GM18909 (cell line): ENCODE results near the gene DPPA2.
"Not testable (repeated sequence)": the region's sequence is repeated elsewhere in the genome, so short reads cannot be mapped to it uniquely, and the experiment has no call there.

Experiments
- ATAC-seq: cut with Tn5 transposase; IDR thresholded peaks from one replicate; pipeline ENCODE4 v1.9.1; 2021; ENCODE audit warnings: mild to moderate bottlenecking; ENCODE audit not compliant: unreplicated experiment, poor library complexity

The DPPA2 gene, protein sequence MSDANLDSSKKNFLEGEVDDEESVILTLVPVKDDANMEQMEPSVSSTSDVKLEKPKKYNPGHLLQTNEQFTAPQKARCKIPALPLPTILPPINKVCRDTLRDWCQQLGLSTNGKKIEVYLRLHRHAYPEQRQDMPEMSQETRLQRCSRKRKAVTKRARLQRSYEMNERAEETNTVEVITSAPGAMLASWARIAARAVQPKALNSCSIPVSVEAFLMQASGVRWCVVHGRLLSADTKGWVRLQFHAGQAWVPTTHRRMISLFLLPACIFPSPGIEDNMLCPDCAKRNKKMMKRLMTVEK

DNA sequence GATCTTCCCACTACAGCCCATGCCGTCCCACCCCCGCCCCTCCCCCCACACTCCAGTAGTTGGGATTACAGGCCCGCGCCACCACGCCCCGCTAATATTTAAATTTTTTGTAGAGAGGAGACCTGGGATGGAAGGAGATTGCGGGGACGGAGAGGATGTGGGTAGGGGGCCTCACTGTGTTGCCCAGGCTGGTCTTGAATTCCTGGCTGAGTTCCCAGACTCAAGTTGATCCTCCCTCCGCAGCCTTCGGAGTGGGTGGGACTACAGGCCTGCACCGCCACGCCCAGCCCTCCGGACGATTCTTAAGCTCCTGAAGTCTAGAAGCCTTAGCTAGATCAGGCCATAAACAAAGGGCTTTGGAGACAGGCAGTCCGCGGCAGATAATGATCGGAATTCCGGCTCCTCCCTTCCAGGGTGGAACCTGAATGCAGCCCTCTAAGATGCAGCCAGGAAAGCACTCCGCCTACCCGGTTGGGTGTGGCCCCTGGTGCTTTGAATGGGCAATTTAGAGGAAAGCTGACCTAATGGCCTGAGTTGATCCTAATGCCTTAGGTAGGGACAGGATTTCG is at the start of gene DPPA2:
TSS of gene DPPA2 (minus strand) at position 356 of the 569 bp plus-strand sequence. CDS start 1,975 bp downstream, outside the sequence.
- ATAC-seq, result no peak

DNA sequence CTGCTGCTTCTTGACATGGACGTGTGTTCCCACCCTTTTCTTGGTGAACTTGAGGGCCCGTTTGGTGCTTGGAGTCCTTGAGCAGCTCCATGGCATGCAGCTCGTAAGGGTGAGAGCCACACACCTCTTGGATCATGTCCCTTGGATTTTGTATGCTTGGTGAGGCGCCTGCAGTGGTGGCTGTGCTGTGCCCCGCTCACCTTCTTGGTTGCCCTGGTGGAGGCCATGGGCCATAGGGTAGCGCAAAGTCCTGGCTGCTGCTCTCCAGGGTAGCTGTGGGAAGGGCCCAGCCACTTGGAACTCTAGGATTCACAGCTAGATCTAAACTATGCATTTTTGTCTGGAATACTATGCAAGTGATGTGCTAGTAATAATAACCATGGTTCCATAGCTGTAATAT is 47.8 kb upstream of the DPPA2 start:
- no peak for ATAC-seq

DNA sequence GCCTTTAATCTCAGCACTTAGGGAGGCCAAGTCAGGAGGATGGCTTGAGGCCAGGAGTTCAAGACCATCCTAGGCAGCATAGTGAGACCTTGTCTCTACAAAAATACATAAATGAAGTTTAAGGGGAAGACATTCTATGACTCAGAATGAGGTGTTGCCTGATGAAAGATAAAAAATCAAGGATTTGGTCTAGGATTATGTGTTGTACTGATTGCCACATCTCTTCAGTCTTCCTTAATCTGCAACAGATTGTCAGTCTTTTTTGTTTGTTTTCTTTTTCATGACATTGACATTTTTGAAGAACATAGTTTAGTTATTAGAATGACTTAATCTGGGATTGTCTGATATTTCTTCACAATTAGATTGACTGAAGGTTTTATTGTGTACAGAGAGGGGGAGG is 47.3 kb upstream of the DPPA2 start:
- ATAC-seq, result no peak

DNA sequence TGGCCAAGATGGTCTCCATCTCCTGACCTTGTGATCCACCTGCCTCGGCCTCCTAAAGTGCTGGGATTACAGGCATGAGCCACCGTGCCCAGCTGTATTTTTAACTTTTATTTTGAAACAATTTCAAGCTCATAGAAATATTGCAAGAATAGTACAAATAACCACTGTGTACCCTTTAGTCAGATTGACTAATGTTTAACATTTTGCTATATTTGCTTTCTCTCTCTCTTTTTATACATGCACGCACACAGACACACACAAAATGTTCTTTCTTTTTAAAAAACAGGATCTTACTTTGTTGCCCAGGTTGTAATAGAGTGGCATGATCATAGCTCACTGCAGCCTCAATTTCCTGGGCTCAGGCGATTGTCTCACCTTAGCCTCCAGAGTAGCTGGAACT is 46.5 kb upstream of the DPPA2 start:
- ATAC-seq, result no peak

DNA sequence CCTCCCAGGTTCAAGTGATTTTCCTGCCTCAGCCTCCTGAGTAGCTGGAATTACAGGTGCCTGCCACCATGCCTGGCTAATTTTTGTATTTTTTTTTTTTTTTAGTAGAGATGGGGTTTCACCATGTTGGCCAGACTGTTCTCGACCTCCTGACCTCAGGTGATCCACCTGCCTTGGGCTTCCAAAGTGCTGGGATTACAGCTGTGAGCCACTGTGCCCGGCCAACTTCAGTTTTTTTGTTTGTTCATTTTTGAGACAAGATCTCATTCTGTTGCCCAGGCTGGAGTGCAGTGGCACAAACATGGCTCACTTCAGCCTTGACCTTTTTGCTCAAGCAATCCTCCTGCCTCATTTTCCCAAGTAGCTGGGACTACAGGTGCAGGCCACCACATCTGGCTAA is 42.5 kb upstream of the DPPA2 start:
- ATAC-seq, result not testable (repeated sequence)

DNA sequence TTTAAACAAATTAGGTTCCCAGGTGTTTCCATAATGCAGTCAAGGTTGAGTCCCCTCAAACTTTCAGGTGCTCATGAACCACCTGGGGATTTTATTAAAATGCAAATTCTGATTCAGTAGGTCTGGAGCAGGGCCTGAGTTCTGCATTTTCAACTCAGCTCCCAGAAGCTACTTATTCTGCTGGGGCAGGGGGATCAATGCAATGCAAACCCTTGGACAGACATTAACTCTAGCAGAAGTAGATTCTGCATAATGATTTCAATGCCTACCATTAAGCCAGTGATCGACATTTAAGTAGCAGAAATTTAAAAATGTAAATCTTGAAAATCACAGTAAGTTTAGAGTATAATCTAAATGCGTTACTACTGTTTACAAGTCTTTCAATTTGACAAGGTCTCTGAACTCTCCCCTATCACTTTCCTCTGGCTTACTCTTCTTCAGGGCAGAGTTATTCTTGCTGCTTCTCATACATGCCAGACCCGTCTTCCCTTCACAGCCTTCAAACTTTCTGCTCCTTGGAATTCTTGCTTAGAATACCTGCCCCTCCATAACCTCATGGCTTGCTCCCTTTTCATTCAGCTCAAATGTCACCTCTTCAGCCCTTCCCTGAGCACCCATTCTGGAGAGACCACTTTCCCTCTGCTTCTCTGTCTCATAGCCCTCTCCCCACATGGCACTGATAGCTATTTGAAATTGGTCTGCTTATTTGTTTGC is 40.3 kb upstream of the DPPA2 start:
- no peak for ATAC-seq

DNA sequence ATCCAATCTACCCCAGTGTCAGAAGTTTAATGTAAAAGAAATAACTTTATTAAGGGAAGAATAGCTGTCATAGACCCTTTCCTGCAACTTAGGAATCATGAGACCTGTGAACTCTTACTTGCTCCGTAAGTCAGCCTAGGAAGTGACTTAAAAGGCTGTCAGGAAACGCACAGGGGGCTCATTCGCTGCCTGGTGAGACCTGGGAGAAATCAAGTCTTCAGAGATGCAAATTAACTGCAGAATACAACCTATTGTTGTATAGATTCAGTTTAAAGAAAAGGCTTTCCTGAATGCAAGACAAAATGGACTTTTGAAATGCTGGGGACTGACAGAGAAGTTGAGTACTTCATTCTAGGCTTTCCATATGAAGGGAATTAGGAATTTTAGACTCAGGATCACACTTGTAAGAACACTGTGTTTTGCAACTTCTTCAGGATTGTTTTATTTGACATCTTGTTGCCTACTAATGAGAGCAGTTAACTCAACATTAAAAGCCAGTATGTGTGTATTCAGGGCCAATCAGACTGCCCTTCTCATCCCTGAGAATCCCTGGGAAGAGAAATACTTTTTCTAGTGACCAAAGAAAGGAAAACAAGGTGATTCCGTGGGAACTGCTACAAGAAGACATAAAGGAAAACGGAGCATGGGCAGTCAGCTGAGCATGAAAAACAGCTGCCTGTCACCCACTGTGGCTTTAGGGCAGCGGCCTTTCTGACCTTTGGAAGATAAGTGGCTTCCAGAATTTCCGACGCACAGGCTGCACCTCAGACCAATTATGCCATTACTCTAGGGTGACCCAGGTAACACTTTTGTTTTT is 39.5 kb upstream of the DPPA2 start:
- no peak for ATAC-seq

DNA sequence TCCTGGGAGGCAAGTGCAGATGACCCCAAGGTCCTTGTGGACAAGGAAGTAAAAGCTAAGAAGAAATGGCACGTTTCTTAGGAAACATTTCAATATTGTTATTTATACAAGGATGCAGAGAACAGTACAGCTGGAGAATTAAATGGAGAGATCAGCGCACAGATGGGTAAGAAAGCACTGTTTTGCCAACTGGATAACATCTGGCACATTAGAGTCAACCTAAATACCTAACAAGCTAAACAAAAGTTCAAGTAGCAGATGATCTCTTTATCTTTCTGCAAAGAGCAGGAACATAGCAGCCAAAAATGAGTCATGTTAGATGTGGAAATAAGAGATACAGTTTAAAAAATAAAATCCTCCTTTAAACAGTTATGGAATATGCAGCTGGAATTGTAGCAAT is 36.7 kb upstream of the DPPA2 start:
- ATAC-seq, result no peak

DNA sequence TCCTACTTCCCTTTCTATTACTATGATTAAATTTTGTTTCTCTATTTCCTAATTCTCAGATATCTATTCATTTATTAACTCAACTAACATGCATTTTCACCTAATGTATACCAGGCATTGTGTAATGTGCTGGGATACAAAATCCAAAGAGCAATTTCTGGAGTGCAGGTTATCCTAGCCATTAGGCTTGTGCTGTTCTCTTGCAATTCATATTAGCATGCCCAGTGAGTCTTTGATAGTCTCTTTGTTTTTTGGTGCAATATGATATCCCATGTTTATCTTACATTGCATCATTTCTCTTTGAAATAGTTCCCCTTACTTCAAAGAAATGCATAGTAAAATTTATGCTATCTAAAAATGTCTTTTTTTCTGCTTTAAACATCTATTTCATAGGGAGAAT is 34.9 kb upstream of the DPPA2 start:
- no peak for ATAC-seq

DNA sequence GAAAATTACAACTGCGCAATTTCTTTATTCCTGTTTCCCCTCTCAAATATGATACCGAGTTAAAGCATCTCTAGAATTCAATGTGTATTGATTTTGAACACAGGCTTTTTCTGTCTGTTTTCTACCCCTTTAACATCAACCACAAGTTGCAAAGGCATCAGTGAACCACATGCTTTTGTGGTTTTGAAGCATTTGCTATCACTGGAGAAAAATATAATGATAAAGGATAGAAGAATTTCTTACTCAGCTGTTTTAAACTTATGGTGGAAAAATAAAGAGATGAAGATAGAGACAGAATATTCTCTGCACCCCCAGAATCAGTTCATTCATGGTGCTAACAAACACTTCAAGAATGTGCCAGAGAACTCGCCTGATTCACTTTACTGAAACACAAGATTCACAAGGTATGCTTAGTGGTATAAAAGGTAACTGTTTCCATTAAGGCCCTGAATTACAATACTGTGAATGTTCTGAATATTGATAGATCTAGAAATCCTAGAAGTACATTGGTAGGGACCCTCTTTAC is 30.5 kb upstream of the DPPA2 start:
- ATAC-seq, result no peak

DNA sequence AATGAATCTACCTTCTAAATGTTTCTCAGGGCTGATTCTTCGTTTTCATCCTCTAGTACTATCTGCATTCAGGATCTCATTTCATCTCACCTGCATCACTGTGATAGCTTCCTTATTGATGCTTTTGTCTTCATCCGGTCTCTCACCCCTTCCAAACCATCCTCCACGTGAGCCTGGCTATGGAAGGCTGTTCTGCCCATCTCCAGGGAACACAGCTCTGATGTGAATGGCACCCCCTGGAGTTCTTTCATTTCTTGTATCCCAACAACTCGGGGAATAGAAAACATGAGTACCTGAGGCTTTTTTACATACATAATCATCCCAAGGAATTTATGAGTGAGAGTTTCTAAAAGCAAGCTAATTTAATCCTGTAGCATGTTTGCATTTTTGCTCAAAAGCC is 29.8 kb upstream of the DPPA2 start:
- ATAC-seq, result no peak

DNA sequence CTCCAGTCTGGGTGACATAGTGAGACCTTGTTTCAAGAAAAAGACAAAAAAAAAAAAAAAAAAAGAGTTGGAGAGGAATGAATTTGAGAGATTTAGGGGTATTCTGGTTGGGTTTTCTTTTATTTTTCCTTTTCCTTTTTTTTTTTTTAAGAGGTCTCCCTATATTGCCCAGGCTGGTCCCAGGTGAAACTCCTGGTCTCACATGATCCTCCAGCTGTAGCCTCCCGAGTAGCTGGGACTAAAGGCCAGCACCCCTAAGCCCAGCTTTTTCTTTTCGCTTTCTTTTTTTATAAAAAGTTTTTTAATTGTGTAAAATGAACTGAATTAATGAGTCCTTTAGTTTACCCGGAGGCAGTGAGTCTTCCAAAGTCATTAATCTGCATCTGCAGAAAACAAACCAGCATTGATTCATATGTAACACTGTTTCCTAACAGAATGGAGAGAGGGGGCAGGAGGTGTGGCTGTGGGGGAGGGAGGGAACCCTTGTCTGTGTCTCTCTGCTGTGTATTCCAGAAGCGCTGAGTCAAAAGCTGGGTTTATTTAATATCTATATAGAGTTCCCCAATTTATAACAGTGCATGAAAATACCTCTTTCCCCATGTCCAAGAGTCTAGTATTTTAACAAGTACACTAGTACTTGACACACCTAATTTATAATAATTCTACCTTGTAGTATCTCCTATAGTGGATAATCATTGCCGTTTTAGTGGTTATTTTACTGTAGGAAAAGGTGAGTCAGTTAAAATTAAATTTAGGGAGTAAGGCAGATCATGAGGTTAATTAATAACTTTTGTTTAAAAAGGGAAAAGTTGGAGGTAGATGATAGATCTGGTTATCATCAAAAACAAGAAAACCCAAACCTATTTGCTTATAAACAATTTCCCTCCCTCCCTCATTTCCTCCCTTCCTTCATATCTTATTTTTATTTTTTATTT is 23.7 kb upstream of the DPPA2 start:
- ATAC-seq, result no peak

DNA sequence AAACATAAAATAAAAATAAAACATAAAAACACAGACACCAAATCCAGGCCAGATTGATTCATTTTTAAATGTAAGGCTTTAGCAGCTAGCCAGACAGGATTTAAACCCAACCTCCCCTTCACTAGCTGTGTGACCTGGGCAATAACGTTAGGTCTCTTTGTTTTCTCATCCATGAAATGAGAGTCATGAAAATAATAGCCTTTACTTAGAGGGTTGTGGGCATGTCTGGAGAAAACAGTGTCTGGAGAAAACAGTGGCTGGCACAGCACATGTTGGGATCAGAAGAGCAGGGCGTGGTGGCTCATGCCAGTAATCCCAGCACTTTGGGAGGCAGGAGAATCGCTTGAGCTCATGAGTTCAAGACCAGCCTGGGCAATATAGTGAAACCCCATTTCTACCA is 22.9 kb upstream of the DPPA2 start:
- ATAC-seq, result no peak

DNA sequence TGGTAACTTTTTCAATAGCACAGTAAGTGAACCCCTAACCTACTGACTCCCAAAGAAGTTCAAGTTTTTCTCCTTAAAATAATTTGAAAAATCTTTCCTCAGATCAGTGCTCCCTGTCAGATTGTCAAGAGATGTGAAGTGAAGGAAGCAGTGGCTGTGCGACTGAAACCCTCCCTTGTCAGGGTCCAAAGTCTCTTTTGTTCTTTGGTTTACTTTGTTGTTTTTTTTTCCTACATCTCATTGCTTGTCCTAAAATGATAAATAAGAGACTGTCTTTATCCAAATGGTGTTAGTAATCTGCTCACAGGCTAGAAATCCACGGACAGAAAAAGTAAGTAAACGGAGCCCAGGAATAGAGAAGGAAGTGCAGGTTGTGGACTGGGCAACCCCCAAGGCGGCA is 22.0 kb upstream of the DPPA2 start:
- ATAC-seq, result no peak

DNA sequence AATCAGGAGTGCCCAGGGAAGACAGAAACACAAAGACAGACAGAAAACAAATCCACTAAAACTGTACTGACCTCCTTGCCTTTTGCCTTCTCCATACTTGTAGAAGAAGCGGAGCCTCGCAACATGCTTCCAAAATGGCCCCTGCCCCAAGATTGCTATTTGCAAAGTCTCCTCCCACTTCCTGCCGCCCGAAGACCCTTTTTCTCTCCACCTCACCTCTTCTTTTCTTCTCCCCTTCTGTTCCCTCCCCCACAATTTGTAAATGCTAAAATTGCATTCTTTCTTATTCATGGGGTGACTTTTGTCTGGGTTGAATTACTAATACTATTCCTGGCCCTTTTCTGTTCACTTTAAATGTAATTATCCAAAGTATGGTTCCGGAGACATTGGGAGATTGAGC is 21.1 kb upstream of the DPPA2 start, which contains the start of gene DPPA4:
TSS of gene DPPA4 (minus strand) at position 154 of the 400 bp plus-strand sequence. CDS start at position 125, 29 bp downstream.
- ATAC-seq, result no peak

DNA sequence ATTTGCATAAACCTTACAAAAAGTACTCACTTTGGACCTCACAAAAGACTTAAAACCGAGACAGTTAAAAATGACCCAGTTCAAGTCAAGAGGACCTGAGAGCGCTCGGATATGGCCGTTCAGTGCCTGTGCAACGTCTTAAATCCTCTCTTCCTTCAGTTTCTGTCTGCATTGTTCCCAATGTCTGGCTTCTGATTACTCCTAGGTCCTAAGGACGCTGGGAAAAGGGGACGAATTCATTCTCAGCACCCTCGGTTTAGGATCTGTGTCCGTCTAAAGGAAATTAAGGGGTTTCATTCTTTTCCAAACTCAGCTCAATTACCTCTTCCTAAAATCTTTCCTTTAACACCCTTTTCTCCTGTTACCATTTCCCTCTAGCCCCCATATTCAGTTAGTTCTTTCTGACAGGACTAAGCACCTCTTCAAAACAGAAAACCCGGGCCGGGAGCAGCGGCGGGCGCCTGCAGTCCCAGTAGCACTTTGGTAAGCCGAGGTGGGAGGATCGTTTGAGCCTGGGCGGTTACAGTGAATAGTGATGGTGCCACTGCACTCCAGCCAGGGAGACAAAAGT is 20.1 kb upstream of the DPPA2 start:
- ATAC-seq, result no peak

DNA sequence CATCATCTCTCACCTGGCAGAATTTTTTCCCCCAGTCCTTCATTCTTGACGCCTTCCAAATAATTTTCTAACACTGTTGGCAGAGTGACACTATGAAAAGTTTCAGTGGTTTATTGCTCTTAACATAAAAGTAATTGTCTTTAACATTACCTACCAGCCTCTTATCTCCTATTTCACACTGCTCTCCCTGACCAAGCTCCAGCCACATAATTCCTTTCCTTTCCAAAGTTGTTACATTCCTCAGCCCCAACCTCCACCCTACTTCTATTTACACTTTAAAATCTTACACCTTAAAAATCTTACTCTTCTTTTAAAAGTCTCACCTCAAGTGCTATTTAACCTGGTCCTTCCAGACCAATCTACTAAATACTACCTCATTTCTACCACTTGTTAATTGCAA is 18.3 kb upstream of the DPPA2 start:
- ATAC-seq, result no peak

DNA sequence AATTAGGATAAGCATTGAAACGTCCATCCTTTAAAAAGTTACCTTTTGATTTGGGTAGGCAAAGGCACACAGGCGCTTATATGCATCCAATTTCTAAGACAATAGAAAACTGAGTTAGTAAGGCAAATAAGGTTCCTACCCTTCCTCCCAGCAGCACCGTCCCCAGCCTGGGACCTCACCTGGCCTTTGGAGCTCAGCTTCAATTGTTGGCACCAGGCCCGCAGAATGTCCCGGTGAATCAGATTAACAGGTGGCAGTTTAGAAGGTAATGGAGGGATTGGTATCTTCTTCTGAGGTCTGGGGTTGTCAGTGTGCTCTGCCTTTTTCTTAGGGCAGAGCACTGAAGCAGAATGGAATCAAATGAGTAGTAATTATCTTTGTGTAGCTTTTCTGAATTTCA is 15.4 kb upstream of the DPPA2 start:
- no peak for ATAC-seq

DNA sequence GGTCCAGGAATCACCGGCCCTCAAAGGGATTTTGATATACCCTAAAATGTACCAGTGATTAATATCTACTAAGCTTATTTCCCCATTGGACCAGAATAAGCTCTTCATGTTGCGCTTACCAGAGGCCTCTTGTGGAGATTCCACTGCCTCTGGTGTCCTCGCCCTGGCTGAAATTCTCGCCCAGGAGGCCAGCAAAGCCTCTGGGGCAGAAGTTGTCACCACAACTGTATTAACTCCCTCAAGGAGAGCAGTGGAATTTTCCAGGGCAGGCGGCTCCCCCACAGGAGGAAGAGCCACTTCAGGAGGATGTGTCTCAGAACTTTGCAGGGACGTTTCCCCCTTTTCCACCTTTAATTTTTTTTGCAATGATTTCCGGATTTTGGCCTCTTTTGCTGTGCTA is 14.1 kb upstream of the DPPA2 start:
- ATAC-seq, result no peak
